A549 (cell line): ENCODE measurements around the gene SMIM27. TPM values are rescaled to one million over a fixed set of nuclear protein-coding genes. Genes with fewer than 3 reads are reported as not detected.
A peak's percentile ranks its signal among the peaks of the same experiment; 100 is the strongest.
"Not testable (repeated sequence)": the region's sequence is repeated elsewhere in the genome, so short reads cannot be mapped to it uniquely, and the experiment has no call there.

Source experiments
- ATAC-seq, 2 experiments: fragments of 200-7000 bp in 1 of 2; fragments of >200 bp in 1 of 2; cut with Nextera tagmentation in 1 of 2; cut with Tn5 transposase in 1 of 2; 3 replicates each; pipeline versions ENCODE4 v1.8.0 to v1.9.1; 2018 to 2020; ENCODE audit warnings: mild to moderate bottlenecking in 1 of 2, moderate library complexity in 1 of 2
- CTCF ChIA-PET: fragments of 300-600 bp; sonication (Branson Sonifier 250); formaldehyde crosslinking; extraction: SDS; loops from one replicate; lab custom pipeline; 2021; ENCODE audit warnings: antibody characterized with exemption, inconsistent platforms; lab: Yijun Ruan, JAX
- POLR2A ChIA-PET: fragments of 350-600 bp; formaldehyde crosslinking; extraction: SDS; loops from one replicate; lab custom pipeline; 2021; ENCODE audit warnings: antibody characterized with exemption, inconsistent platforms; lab: Yijun Ruan, JAX
- DNase-seq, 2 experiments: peaks; one replicate each; pipeline versions ENCODE4 v3.0.0 to v3.0.0-alpha.2; 2011 to 2016; ENCODE audit warnings: low read depth in 1 of 2, low spot score in 1 of 2
- FAIRE-seq: peaks from 2 replicates; lab custom pipeline; 2011; peaks lifted over from hg19 to GRCh38; lab: Jason Lieb, UNC
- H3K27ac ChIP-seq, 2 experiments: fragments of >200 bp; sonication (Bioruptor Twin); formaldehyde crosslinking; 3 replicates each; pipeline ENCODE4 v1.5.1; 2016 to 2017
- H3K4me1 ChIP-seq: fragments of >200 bp; sonication (Bioruptor Twin); formaldehyde crosslinking; 3 replicates; pipeline ENCODE4 v1.6.1; 2016
- H3K4me2 ChIP-seq: fragments of >200 bp; sonication (Bioruptor Twin); formaldehyde crosslinking; 3 replicates; pipeline ENCODE4 v1.6.1; 2016
- H3K4me3 ChIP-seq: fragments of >200 bp; sonication (Bioruptor Twin); formaldehyde crosslinking; 3 replicates; pipeline ENCODE4 v1.5.1; 2016
- H3K9me3 ChIP-seq: fragments of >200 bp; sonication (Bioruptor Twin); formaldehyde crosslinking; 3 replicates; pipeline ENCODE4 v1.6.1; 2016
- CHD4 ChIP-seq: fragments of 200-600 bp; sonication (generic); IDR thresholded peaks from 2 replicates; pipeline ENCODE4 v1.6.1; 2016; ENCODE audit warnings: antibody characterized with exemption, mild to moderate bottlenecking, borderline replicate concordance
- EHF ChIP-seq: fragments of 250-450 bp; sonication (Bioruptor Pico); IDR thresholded peaks from 2 replicates; pipeline ENCODE4 v1.5.0; 2020; ENCODE audit warnings: mild to moderate bottlenecking
- EP300 ChIP-seq, 2 experiments: fragments of >200 bp; sonication (Bioruptor Twin); formaldehyde crosslinking; IDR thresholded peaks; 2 replicates in 1 of 2; 3 replicates in 1 of 2; pipeline ENCODE4 v1.6.1; 2016 to 2017
- ESRRA ChIP-seq: fragments of 150-350 bp; IDR thresholded peaks from 2 replicates; pipeline ENCODE4 v1.6.1; 2014; ENCODE audit warnings: mild to moderate bottlenecking, low read length, borderline replicate concordance
- GATA3 ChIP-seq: IDR thresholded peaks from 2 replicates; pipeline ENCODE4 v1.6.1; 2012; ENCODE audit warnings: borderline replicate concordance
- HDAC2 ChIP-seq: fragments of 200-600 bp; sonication (generic); IDR thresholded peaks from 2 replicates; pipeline ENCODE4 v1.6.1; 2016
- JUNB ChIP-seq: fragments of >200 bp; sonication (Bioruptor Twin); formaldehyde crosslinking; IDR thresholded peaks from 2 replicates; pipeline ENCODE4 v1.6.1; 2016
- NPAS2 ChIP-seq: fragments of 250-450 bp; sonication (Bioruptor Pico); IDR thresholded peaks from 2 replicates; pipeline ENCODE4 v1.8.0; 2022; ENCODE audit warnings: mild to moderate bottlenecking, moderate library complexity, borderline replicate concordance
- NR3C1 ChIP-seq: fragments of >200 bp; sonication (Bioruptor Twin); formaldehyde crosslinking; IDR thresholded peaks from 3 replicates; pipeline ENCODE4 v1.6.1; 2017
- PHF8 ChIP-seq: fragments of 200-600 bp; sonication (generic); IDR thresholded peaks from 2 replicates; pipeline ENCODE4 v1.6.1; 2016; ENCODE audit warnings: low read depth, mild to moderate bottlenecking, antibody characterized with exemption, moderate library complexity, borderline replicate concordance
- POLR2AphosphoS2 ChIP-seq: conservative IDR thresholded peaks from 2 replicates; pipeline ENCODE4 v1.6.1; 2012; ENCODE audit warnings: low read length, improper control_type of control experiment, inconsistent platforms
- RARB ChIP-seq: fragments of 250-450 bp; sonication (Bioruptor Pico); IDR thresholded peaks from 2 replicates; pipeline ENCODE4 v1.8.0; 2021; ENCODE audit warnings: mild to moderate bottlenecking, moderate library complexity
- RFX5 ChIP-seq: fragments of 450-650 bp; IDR thresholded peaks from 2 replicates; pipeline ENCODE4 v1.7.1; 2014; ENCODE audit warnings: antibody characterized with exemption, mild to moderate bottlenecking, moderate library complexity
- SMC3 ChIP-seq: fragments of >200 bp; sonication (Bioruptor Twin); formaldehyde crosslinking; IDR thresholded peaks from 3 replicates; pipeline ENCODE4 v1.6.1; 2018; ENCODE audit warnings: inconsistent platforms
- TFCP2L1 ChIP-seq: fragments of 250-450 bp; sonication (Bioruptor Pico); IDR thresholded peaks from 2 replicates; pipeline ENCODE4 v1.5.0; 2021; ENCODE audit warnings: mild to moderate bottlenecking
- ZNF302 ChIP-seq: fragments of 250-450 bp; sonication (Bioruptor Pico); IDR thresholded peaks from 2 replicates; pipeline ENCODE4 v1.9.0; 2021; ENCODE audit warnings: inconsistent platforms, mild to moderate bottlenecking, moderate library complexity
- WGBS: methylation state at CpG from one replicate; pipeline ENCODE4 v1.1.6; 2017; ENCODE audit errors: missing lambda C conversion rate; 5-methylcytosine and 5-hydroxymethylcytosine counted together
- polyA plus RNA-seq, 4 experiments: library from polyadenylated mRNA; depleted of rRNA in 3 of 4; stranded (reverse); fragments of >200 nt; fragmentation: RNase III in 1 of 4; extraction: RNeasy Plus Mini Kit Qiagen cat#74134 plus additional on column Dnase treatment in 1 of 4; gene quantifications; 2 replicates in 3 of 4; 3 replicates in 1 of 4; pipeline ENCODE4 v1.2.3, GENCODE V29; 2011 to 2017
- TF ChIP-seq, protein P1 (sequence below): IDR thresholded peaks from 2 replicates; pipeline ENCODE4 v1.6.1; 2012; ENCODE audit warnings: low read depth, borderline replicate concordance
- TF ChIP-seq, protein P2 (sequence below): IDR thresholded peaks from 2 replicates; pipeline ENCODE4 v1.6.1; 2012
- TF ChIP-seq, protein P3 (sequence below): IDR thresholded peaks from 2 replicates; pipeline ENCODE4 v1.6.1; 2012

SMIM27 gene
- polyA plus RNA-seq, 2 of the 4 experiments (the other 2 are of a cell fraction): 12.4 to 21.1 TPM

DNA sequence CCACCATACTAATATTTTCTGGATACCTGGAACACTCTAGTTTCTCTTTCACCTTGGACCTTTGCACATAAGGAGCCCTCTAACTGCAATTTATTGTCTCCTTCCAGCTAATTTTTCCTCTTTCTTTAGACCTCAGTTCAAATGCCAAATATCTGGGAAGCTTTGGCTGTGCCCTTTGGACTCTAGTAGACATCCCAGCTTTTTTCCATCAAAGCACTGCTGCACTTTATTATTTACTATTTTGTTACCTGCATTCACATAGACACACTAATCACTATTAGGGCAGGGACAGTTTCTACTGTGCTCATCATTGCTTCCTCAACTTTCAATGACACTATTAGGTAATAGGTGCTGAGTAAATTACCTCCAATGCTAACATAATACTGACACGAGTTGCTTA, 28.2 kb upstream of the SMIM27 start:
- Histone ChIP-seq H3K4me1 (peaks cover 6% of the 10 kb centered on the region; the same call in 2 of the 3 replicates), H3K27ac (no peak overlapping the region), H3K4me2 (no peak overlapping the region), H3K9me3 (peaks cover 4% of the 10 kb centered on the region; the same call in 1 of the 3 replicates), H3K4me3 (no peak overlapping the region)
- CTCF ChIA-PET: interaction anchor here (0.6 to 10.2 kb wide), 2 partner anchors 147 to 298 kb away, joined by 3 to 159 read pairs; no protein-coding TSS in a partner anchor
- 86% methylated on average over 1 of the region's 1 CpG for WGBS
- DNase-seq (no peak), ATAC-seq (no peak), FAIRE-seq (no peak)
- POLR2A ChIA-PET: no interaction called here
- TF ChIP-seq TFCP2L1: no peak
- TF ChIP-seq, protein P1, sequence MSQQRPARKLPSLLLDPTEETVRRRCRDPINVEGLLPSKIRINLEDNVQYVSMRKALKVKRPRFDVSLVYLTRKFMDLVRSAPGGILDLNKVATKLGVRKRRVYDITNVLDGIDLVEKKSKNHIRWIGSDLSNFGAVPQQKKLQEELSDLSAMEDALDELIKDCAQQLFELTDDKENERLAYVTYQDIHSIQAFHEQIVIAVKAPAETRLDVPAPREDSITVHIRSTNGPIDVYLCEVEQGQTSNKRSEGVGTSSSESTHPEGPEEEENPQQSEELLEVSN: no peak
- no peak for TF ChIP-seq GATA3
- TF ChIP-seq POLR2AphosphoS2: no peak
- TF ChIP-seq CHD4: no peak
- TF ChIP-seq NR3C1: no peak
- TF ChIP-seq ZNF302 (CRISPR knock-in tag): no peak
- no peak for TF ChIP-seq JUNB
- TF ChIP-seq EHF (CRISPR knock-in tag): no peak
- TF ChIP-seq RFX5: no peak
- TF ChIP-seq NPAS2 (CRISPR knock-in tag): no peak
- no peak for TF ChIP-seq SMC3
- TF ChIP-seq, protein P2, sequence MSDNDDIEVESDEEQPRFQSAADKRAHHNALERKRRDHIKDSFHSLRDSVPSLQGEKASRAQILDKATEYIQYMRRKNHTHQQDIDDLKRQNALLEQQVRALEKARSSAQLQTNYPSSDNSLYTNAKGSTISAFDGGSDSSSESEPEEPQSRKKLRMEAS: no peak
- no peak for TF ChIP-seq EP300 (IDR thresholded peaks at IDR 0.05)
- TF ChIP-seq ESRRA: no peak

DNA sequence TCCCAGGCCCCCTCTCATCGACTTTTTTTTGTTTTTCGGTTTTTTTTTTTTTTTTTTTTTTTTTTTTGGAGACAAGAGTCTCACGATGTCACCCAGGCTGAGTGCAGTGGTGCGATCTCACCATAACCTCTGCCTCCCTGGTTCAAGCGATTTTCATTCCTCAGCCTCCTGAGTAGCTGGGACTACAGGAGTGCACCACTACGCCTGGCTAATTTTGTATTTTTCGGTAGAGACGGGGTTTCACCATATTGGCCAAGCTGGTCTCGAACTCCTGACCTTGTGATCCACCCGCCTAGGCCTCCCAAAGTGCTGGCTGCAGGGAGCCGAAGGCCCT, 27.6 kb upstream of the SMIM27 start:
- not testable (repeated sequence) for H3K4me3 ChIP-seq, H3K9me3 ChIP-seq, H3K4me2 ChIP-seq, H3K27ac ChIP-seq, DNase-seq, FAIRE-seq, H3K4me1 ChIP-seq, ATAC-seq
- CTCF ChIA-PET: interaction anchor here (0.6 to 10.2 kb wide), 7 partner anchors 15 to 297 kb away, joined by 3 to 159 read pairs (median 3); no protein-coding TSS in a partner anchor
- WGBS: 91% methylated on average over 11 of the region's 11 CpGs
- POLR2A ChIA-PET: interaction anchor here (2.7 kb wide), 1 partner anchor 146 kb away, joined by 25 read pairs; no protein-coding TSS in a partner anchor

DNA sequence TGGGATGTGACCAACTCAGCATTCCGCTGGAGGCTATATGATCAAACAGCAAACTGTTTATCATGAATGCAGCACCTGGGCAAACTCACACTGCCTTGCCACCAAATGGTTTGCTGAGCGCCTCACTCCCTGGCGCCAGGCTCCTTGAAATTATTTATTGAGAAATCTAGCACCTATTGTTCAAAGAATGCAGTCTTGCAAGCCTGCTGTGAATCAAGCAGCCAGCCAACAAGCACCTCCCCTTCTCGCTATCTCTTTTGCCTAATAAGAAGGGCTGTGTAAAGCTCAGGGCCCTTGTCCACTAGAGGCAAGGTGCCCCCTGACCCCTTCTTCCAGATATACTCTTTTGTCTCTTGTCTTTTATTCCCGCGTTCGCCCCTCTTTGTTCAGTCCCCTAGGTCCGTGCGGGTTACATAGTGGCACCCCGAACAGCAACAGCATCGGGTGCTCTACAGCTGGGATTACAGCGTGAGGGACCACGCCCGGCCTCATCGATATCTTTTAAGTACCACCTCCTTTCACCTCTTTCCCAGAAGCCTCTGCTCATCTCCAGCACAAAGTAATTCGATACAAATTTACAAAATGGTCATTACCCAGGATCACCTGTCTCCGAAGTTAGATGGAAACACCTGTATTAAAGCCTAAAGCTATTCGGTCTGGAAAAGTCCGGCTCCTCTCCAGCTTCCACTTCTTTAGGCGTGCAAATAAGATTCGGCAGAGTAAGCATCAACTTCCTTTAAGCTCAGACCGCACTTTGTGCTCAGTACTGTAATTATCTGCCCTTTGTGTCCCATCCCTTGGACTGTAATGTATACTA, 27.0 kb upstream of the SMIM27 start:
- ChIA-PET POLR2A (interaction anchor here (0.7 to 2.7 kb wide), 3 partner anchors 25 to 500 kb away, joined by 3 to 25 read pairs (median 14); partner anchors contain the start of gene DNAJA1), CTCF (interaction anchor here (0.6 to 10.2 kb wide), 19 partner anchors 13 to 443 kb away, joined by 3 to 159 read pairs (median 5); partner anchors contain the start of genes ACO1 and NDUFB6)
- peak overlapping the region; percentile 82 for H3K4me2 ChIP-seq
- H3K9me3 ChIP-seq: no peaks in the 10 kb centered on the region
- peaks cover 6% of the 10 kb centered on the region; the same call in 2 of the 3 replicates for H3K4me1 ChIP-seq
- peak; percentile 25 to 38; a peak in 3 of 6 replicates for ATAC-seq
- 63% methylated on average over 22 of the region's 22 CpGs for WGBS
- no peak for DNase-seq
- peak overlapping the region in 1 of 2 experiments; percentile 83; a peak in 4 of 6 replicates for H3K27ac ChIP-seq
- peak overlapping the region; percentile 58 for H3K4me3 ChIP-seq
- TF ChIP-seq RARB (CRISPR knock-in tag) (no peak), PHF8 (no peak), HDAC2 (no peak)
- TF ChIP-seq, protein P1: no peak
- TF ChIP-seq, protein P3, sequence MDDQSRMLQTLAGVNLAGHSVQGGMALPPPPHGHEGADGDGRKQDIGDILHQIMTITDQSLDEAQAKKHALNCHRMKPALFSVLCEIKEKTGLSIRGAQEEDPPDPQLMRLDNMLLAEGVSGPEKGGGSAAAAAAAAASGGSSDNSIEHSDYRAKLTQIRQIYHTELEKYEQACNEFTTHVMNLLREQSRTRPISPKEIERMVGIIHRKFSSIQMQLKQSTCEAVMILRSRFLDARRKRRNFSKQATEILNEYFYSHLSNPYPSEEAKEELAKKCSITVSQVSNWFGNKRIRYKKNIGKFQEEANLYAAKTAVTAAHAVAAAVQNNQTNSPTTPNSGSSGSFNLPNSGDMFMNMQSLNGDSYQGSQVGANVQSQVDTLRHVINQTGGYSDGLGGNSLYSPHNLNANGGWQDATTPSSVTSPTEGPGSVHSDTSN: no peak
- no peak for FAIRE-seq
